HepG2 (cell line): ENCODE results near the gene LTC4S. TPM values are rescaled to one million over a fixed set of nuclear protein-coding genes. Genes with fewer than 3 reads are reported as not detected.

Experiments used
- HDAC1 ChIP-seq: sonication (generic); formaldehyde crosslinking; IDR thresholded peaks from 2 replicates; pipeline ENCODE4 v1.5.1; 2020; ENCODE audit warnings: mild to moderate bottlenecking, missing genetic modification reagents
- KDM5A ChIP-seq: fragments of 200-600 bp; sonication (generic); IDR thresholded peaks from 2 replicates; pipeline ENCODE4 v1.7.0; 2018; ENCODE audit warnings: antibody characterized with exemption, mild to moderate bottlenecking, low read length, borderline replicate concordance
- PAF1 ChIP-seq: IDR thresholded peaks from 2 replicates; pipeline ENCODE4 v1.6.1; 2016; ENCODE audit warnings: missing genetic modification reagents, missing compliant biosample characterization
- RFXANK ChIP-seq: IDR thresholded peaks from 2 replicates; pipeline ENCODE4 v1.6.1; 2016
- SALL1 ChIP-seq: sonication (generic); formaldehyde crosslinking; IDR thresholded peaks from 2 replicates; pipeline ENCODE4 v1.8.0; 2022; ENCODE audit warnings: mild to moderate bottlenecking, missing genetic modification reagents
- STAG1 ChIP-seq: sonication (generic); formaldehyde crosslinking; IDR thresholded peaks from 2 replicates; pipeline ENCODE4 v1.4.0; 2020; ENCODE audit warnings: missing genetic modification reagents
- TARDBP ChIP-seq: sonication (generic); formaldehyde crosslinking; IDR thresholded peaks from 2 replicates; pipeline ENCODE4 v1.8.0; 2022; ENCODE audit warnings: mild to moderate bottlenecking, missing genetic modification reagents
- ZFP36L2 ChIP-seq: sonication (generic); formaldehyde crosslinking; IDR thresholded peaks from 2 replicates; pipeline ENCODE4 v1.4.0; 2020; ENCODE audit warnings: missing genetic modification reagents
- ZNF264 ChIP-seq: sonication (generic); formaldehyde crosslinking; IDR thresholded peaks from 2 replicates; pipeline ENCODE4 v1.4.0; 2020; ENCODE audit warnings: missing genetic modification reagents
- ZNF552 ChIP-seq: sonication (generic); formaldehyde crosslinking; IDR thresholded peaks from 2 replicates; pipeline ENCODE4 v1.9.0; 2022; ENCODE audit warnings: missing genetic modification reagents, mild to moderate bottlenecking, borderline replicate concordance
- polyA plus RNA-seq, 8 experiments: library from polyadenylated mRNA; depleted of rRNA in 3 of 8; stranded (reverse) in 7 of 8; unstranded in 1 of 8; fragments of >200 nt; fragmentation: Illumina TruSeq in 4 of 8; extraction: Trizol in 4 of 8; gene quantifications; 2 replicates each; pipeline versions ENCODE4 v1.2.1 to v1.2.3, GENCODE V29; 2011 to 2016; ENCODE audit warnings: low read depth in 4 of 8, missing spikeins in 1 of 8, mixed read lengths in 1 of 8; ENCODE audit not compliant: insufficient read depth in 1 of 8
- total RNA-seq, 5 experiments: library from RNA; depleted of rRNA; stranded (reverse); fragments of >200 nt; fragmentation: Illumina TruSeq; extraction: Trizol; gene quantifications; 2 replicates each; pipeline ENCODE4 v1.2.3, GENCODE V29; 2016; ENCODE audit warnings: low read depth in 1 of 5
- TF ChIP-seq, protein P1 (sequence below): sonication (generic); formaldehyde crosslinking; IDR thresholded peaks from 2 replicates; pipeline ENCODE4 v1.4.0; 2020; ENCODE audit warnings: missing genetic modification reagents
- TF ChIP-seq, protein P2 (sequence below): sonication (generic); formaldehyde crosslinking; IDR thresholded peaks from 2 replicates; pipeline ENCODE4 v1.5.1; 2020; ENCODE audit warnings: missing genetic modification reagents, mild to moderate bottlenecking, borderline replicate concordance
- TF ChIP-seq, protein P3 (sequence below): IDR thresholded peaks from 2 replicates; pipeline ENCODE4 v1.6.1; 2016; ENCODE audit warnings: low read depth, missing genetic modification reagents, missing compliant biosample characterization
- TF ChIP-seq, protein P4 (sequence below): IDR thresholded peaks from 2 replicates; pipeline ENCODE4 v1.6.1; 2018; ENCODE audit warnings: missing genetic modification reagents, mild to moderate bottlenecking, missing compliant biosample characterization

Gene LTC4S
- total and polyA plus RNA-seq, 2 of the 13 experiments (the other 11 are each of a cell fraction or from before 2014, with no cell fraction given) = 0.35 TPM; not detected in 1

DNA sequence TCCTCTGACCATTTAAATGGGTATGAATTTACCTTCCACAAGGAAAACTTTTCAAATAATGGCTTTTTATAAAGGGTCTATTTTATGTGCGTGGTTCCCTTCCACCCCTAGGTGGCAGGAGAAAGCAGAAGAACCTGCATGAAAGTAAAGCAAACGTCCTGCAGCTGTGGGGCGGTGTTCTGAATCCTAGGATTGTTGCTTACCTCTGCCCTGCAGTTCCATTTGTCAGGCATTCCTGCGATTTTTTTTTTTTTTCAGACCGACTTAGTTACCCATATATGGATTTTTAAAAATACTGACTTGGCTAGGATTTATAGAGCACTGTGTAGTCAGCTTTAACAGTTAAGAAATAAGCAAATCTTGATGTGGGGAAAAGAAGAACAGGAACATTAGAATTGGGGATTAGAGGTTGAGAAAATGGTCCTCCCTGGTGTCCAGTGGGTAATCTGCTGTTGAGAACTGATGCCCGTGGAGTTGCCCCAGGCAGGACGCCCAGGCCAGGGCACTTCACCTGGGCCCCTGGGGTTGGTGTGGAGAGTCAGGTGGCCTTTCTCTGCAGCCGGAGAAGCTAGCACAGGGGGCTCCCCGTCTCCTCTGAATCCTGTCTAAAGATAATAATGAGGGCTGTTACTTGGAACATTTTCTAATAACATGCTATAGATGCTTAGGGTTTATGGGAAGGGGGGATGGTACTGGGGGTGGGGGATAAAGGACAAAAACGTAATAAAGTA is 30.4 kb upstream of the LTC4S start (continued):
- TF ChIP-seq TARDBP (CRISPR knock-in tag) (no peak), RFXANK (CRISPR knock-in tag) (no peak), STAG1 (CRISPR knock-in tag) (peak; percentile 74), PAF1 (CRISPR knock-in tag) (no peak), ZNF264 (CRISPR knock-in tag) (no peak), SALL1 (no peak), HDAC1 (CRISPR knock-in tag) (0 out of 2 replicates have a peak, but pooled peaks have one; percentile 23), ZNF552 (CRISPR knock-in tag) (no peak), KDM5A (no peak), ZFP36L2 (CRISPR knock-in tag) (no peak)
- TF ChIP-seq, protein P1, sequence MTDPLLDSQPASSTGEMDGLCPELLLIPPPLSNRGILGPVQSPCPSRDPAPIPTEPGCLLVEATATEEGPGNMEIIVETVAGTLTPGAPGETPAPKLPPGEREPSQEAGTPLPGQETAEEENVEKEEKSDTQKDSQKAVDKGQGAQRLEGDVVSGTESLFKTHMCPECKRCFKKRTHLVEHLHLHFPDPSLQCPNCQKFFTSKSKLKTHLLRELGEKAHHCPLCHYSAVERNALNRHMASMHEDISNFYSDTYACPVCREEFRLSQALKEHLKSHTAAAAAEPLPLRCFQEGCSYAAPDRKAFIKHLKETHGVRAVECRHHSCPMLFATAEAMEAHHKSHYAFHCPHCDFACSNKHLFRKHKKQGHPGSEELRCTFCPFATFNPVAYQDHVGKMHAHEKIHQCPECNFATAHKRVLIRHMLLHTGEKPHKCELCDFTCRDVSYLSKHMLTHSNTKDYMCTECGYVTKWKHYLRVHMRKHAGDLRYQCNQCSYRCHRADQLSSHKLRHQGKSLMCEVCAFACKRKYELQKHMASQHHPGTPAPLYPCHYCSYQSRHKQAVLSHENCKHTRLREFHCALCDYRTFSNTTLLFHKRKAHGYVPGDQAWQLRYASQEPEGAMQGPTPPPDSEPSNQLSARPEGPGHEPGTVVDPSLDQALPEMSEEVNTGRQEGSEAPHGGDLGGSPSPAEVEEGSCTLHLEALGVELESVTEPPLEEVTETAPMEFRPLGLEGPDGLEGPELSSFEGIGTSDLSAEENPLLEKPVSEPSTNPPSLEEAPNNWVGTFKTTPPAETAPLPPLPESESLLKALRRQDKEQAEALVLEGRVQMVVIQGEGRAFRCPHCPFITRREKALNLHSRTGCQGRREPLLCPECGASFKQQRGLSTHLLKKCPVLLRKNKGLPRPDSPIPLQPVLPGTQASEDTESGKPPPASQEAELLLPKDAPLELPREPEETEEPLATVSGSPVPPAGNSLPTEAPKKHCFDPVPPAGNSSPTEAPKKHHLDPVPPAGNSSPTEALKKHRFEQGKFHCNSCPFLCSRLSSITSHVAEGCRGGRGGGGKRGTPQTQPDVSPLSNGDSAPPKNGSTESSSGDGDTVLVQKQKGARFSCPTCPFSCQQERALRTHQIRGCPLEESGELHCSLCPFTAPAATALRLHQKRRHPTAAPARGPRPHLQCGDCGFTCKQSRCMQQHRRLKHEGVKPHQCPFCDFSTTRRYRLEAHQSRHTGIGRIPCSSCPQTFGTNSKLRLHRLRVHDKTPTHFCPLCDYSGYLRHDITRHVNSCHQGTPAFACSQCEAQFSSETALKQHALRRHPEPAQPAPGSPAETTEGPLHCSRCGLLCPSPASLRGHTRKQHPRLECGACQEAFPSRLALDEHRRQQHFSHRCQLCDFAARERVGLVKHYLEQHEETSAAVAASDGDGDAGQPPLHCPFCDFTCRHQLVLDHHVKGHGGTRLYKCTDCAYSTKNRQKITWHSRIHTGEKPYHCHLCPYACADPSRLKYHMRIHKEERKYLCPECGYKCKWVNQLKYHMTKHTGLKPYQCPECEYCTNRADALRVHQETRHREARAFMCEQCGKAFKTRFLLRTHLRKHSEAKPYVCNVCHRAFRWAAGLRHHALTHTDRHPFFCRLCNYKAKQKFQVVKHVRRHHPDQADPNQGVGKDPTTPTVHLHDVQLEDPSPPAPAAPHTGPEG (CRISPR knock-in tag) = no peak
- TF ChIP-seq, protein P2, sequence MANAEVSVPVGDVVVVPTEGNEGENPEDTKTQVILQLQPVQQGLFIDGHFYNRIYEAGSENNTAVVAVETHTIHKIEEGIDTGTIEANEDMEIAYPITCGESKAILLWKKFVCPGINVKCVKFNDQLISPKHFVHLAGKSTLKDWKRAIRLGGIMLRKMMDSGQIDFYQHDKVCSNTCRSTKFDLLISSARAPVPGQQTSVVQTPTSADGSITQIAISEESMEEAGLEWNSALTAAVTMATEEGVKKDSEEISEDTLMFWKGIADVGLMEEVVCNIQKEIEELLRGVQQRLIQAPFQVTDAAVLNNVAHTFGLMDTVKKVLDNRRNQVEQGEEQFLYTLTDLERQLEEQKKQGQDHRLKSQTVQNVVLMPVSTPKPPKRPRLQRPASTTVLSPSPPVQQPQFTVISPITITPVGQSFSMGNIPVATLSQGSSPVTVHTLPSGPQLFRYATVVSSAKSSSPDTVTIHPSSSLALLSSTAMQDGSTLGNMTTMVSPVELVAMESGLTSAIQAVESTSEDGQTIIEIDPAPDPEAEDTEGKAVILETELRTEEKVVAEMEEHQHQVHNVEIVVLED (CRISPR knock-in tag) = 0 out of 2 replicates have a peak, but pooled peaks have one; percentile 19
- TF ChIP-seq, protein P3, sequence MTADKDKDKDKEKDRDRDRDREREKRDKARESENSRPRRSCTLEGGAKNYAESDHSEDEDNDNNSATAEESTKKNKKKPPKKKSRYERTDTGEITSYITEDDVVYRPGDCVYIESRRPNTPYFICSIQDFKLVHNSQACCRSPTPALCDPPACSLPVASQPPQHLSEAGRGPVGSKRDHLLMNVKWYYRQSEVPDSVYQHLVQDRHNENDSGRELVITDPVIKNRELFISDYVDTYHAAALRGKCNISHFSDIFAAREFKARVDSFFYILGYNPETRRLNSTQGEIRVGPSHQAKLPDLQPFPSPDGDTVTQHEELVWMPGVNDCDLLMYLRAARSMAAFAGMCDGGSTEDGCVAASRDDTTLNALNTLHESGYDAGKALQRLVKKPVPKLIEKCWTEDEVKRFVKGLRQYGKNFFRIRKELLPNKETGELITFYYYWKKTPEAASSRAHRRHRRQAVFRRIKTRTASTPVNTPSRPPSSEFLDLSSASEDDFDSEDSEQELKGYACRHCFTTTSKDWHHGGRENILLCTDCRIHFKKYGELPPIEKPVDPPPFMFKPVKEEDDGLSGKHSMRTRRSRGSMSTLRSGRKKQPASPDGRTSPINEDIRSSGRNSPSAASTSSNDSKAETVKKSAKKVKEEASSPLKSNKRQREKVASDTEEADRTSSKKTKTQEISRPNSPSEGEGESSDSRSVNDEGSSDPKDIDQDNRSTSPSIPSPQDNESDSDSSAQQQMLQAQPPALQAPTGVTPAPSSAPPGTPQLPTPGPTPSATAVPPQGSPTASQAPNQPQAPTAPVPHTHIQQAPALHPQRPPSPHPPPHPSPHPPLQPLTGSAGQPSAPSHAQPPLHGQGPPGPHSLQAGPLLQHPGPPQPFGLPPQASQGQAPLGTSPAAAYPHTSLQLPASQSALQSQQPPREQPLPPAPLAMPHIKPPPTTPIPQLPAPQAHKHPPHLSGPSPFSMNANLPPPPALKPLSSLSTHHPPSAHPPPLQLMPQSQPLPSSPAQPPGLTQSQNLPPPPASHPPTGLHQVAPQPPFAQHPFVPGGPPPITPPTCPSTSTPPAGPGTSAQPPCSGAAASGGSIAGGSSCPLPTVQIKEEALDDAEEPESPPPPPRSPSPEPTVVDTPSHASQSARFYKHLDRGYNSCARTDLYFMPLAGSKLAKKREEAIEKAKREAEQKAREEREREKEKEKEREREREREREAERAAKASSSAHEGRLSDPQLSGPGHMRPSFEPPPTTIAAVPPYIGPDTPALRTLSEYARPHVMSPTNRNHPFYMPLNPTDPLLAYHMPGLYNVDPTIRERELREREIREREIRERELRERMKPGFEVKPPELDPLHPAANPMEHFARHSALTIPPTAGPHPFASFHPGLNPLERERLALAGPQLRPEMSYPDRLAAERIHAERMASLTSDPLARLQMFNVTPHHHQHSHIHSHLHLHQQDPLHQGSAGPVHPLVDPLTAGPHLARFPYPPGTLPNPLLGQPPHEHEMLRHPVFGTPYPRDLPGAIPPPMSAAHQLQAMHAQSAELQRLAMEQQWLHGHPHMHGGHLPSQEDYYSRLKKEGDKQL (CRISPR knock-in tag) = no peak
- TF ChIP-seq, protein P4, sequence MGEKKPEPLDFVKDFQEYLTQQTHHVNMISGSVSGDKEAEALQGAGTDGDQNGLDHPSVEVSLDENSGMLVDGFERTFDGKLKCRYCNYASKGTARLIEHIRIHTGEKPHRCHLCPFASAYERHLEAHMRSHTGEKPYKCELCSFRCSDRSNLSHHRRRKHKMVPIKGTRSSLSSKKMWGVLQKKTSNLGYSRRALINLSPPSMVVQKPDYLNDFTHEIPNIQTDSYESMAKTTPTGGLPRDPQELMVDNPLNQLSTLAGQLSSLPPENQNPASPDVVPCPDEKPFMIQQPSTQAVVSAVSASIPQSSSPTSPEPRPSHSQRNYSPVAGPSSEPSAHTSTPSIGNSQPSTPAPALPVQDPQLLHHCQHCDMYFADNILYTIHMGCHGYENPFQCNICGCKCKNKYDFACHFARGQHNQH (CRISPR knock-in tag) = 0 out of 2 replicates have a peak, but pooled peaks have one; percentile 22
